Measurements from ENCODE around the gene PTGS2.

DNA sequence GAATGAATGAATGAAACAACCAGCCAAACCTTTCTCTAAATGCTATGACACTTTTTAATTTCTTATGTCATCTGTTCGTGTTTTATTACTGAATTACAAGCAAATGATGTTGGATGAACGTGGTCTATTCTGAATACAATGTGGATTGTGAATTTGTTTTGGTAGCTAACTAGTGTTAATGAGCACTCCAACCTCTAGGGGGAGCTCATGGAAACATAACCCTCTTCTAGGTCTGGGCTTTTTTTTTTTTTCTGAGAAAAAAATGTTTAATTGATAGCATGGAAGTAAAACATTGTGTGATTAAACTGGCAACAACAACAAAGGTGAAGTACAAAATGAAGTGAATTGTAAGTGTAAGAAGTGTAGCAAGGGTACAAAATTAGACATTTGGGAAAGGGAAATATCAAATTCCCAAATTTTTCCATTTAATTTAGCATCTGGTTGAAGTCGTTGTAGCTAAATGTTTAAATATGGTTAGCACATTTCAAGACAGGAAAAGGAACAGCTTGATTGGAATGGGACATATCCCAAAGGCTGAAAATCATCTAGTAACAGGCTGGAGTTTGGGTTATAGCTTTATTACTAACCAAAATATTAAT lies 42.6 kb upstream of the PTGS2 start:
- TF ChIP-seq, protein P1, sequence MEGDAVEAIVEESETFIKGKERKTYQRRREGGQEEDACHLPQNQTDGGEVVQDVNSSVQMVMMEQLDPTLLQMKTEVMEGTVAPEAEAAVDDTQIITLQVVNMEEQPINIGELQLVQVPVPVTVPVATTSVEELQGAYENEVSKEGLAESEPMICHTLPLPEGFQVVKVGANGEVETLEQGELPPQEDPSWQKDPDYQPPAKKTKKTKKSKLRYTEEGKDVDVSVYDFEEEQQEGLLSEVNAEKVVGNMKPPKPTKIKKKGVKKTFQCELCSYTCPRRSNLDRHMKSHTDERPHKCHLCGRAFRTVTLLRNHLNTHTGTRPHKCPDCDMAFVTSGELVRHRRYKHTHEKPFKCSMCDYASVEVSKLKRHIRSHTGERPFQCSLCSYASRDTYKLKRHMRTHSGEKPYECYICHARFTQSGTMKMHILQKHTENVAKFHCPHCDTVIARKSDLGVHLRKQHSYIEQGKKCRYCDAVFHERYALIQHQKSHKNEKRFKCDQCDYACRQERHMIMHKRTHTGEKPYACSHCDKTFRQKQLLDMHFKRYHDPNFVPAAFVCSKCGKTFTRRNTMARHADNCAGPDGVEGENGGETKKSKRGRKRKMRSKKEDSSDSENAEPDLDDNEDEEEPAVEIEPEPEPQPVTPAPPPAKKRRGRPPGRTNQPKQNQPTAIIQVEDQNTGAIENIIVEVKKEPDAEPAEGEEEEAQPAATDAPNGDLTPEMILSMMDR (IDR thresholded peaks at IDR 0.05): peak in 1 of 3 experiments; percentile 32
- TF ChIP-seq POLR2AphosphoS5 (IDR thresholded peaks at IDR 0.05; ENCODE audit: insufficient read depth in 1 of 2, low read depth in 1 of 2) (no peak), POLR2A (IDR thresholded peaks at IDR 0.05) (no peak)

Measured in vagina (tissue), 2 donors.